Transverse colon (tissue), 4 donors: ENCODE measurements around the gene PPIL3. TPM values are rescaled to one million over a fixed set of nuclear protein-coding genes. Genes with fewer than 3 reads are reported as not detected.
A peak's percentile ranks its signal among the peaks of the same experiment; 100 is the strongest.

ENCODE experiments used
- DNase-seq: peaks from one replicate; pipeline ENCODE4 v3.0.0-alpha.2; 2019
- H3K27ac ChIP-seq, 4 donors: fragments of 200-600 bp; sonication (generic); 2 replicates each; pipeline ENCODE4 v1.5.1; 2016 to 2018; ENCODE audit warnings: inconsistent platforms in 4 of 4
- H3K27me3 ChIP-seq: fragments of 200-600 bp; sonication (generic); 2 replicates; pipeline ENCODE4 v1.5.1; 2017; ENCODE audit warnings: inconsistent platforms
- H3K36me3 ChIP-seq, 4 donors: fragments of 200-600 bp; sonication (generic); 2 replicates each; pipeline ENCODE4 v1.5.1; 2017 to 2019; ENCODE audit warnings: inconsistent platforms in 4 of 4
- H3K4me1 ChIP-seq, 4 donors: fragments of 200-600 bp; sonication (generic); 2 replicates each; pipeline ENCODE4 v1.5.1; 2017 to 2020; ENCODE audit warnings: inconsistent platforms in 4 of 4
- H3K4me3 ChIP-seq, 4 donors: fragments of 200-600 bp; sonication (generic); 1 replicate in 1 of 4; 2 replicates in 3 of 4; pipeline versions ENCODE4 v1.5.1 to v1.6.1; 2017 to 2019; ENCODE audit warnings: inconsistent platforms in 4 of 4
- H3K9me3 ChIP-seq, 2 donors: fragments of 200-600 bp; sonication (generic); 2 replicates each; pipeline ENCODE4 v1.5.1; 2017 to 2019; ENCODE audit warnings: inconsistent platforms in 2 of 2
- EP300 ChIP-seq: sonication (generic); formaldehyde crosslinking; IDR thresholded peaks from one replicate; pipeline ENCODE4 v1.6.1; 2017; ENCODE audit warnings: antibody characterized with exemption, low read depth
- POLR2A ChIP-seq: fragments of 450-650 bp; IDR thresholded peaks from one replicate; pipeline ENCODE4 v1.6.1; 2016; ENCODE audit warnings: antibody characterized with exemption, mild to moderate bottlenecking, moderate library complexity
- POLR2AphosphoS5 ChIP-seq, 3 donors: sonication (generic); formaldehyde crosslinking; IDR thresholded peaks; one replicate each; pipeline ENCODE4 v1.6.1; 2016; ENCODE audit warnings: antibody characterized with exemption in 3 of 3
- WGBS, 2 donors: methylation state at CpG; one replicate each; pipeline ENCODE4 v1.1.5; 2018; ENCODE audit warnings: low coverage in 1 of 2; 5-methylcytosine and 5-hydroxymethylcytosine counted together
- in situ Hi-C, 4 donors: fragments of 200-750 bp; cut with MboI; loops; one replicate each; pipeline versions ENCODE4 v1.15.0 to v1.15.1; 2017; ENCODE audit warnings: low sequenced_read_pairs in 3 of 4, low pct_ligation_motif_present in 1 of 4, low pct_unique_long_range_greater_than_20kb in 1 of 4
- intact Hi-C: fragments of 100-400 bp; cut with DNase I; formaldehyde crosslinking; loops from one replicate; pipeline ENCODE4 v1.15.1; 2023; ENCODE audit warnings: low total_unique reads
- total RNA-seq, 4 donors: library from RNA; depleted of rRNA; stranded (reverse); fragments of >200 nt; gene quantifications; one replicate each; pipeline ENCODE4 v1.1.0, GENCODE V29; 2016
- TF ChIP-seq, protein P1 (sequence below), 5 experiments: fragments of 200-600 bp in 3 of 5; fragments of 450-650 bp in 2 of 5; sonication (generic) in 3 of 5; IDR thresholded peaks; 1 replicate in 2 of 5; 2 replicates in 3 of 5; pipeline ENCODE4 v1.5.1; 2016 to 2017; ENCODE audit warnings: antibody characterized with exemption in 5 of 5, inconsistent platforms in 3 of 5, mild to moderate bottlenecking in 2 of 5, moderate library complexity in 1 of 5

Gene PPIL3
- total RNA-seq, 4 donors from 2014 or later, result 16.8 to 18.4 (median 17.7) TPM

DNA sequence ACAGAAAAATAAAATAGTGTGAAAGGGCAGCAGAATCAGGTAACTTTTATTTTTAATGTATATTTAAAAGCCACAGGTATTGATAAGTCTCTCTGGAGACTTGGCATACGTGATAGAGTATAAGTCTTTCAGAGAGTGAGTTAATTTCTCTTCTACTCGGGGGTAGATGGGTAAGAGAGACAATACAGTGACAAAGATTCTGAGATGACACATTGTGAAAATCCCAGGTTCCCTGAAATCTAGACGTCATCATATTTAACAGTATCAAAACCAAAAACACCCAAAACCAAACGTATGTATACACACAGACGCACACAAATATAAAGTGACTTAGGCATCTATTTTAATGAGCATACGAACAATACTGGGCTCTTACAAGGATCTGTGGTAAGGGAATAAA lies 33.6 kb upstream of the PPIL3 start:
- WGBS, 2 donors, result 83 to 88% methylated on average over 3 to 6 of the region's 6 CpGs
- Histone ChIP-seq H3K27me3 (no peaks in the 10 kb centered on the region), H3K27ac (no peak overlapping the region), H3K4me3 (no peak overlapping the region), H3K9me3 (no peaks in the 10 kb centered on the region), H3K4me1 (no peaks in the 10 kb centered on the region), H3K36me3 (peaks cover 0 to 62% (median 31%) of the 10 kb centered on the region in 4 donors)
- in situ Hi-C loops, result loop anchor here in 3 of 4 donors (25.0 kb wide), 3 partner anchors 140 to 465 kb away; partner anchors contain the start of genes HYCC2 (in 2 of the 3) and NDUFB3 (in 2 of the 3)
- DNase-seq, result no peak
- intact Hi-C loops, result no loop called here
- no peak for TF ChIP-seq POLR2AphosphoS5 (IDR thresholded peaks at IDR 0.05)
- no peak for TF ChIP-seq POLR2A
- TF ChIP-seq, protein P1, sequence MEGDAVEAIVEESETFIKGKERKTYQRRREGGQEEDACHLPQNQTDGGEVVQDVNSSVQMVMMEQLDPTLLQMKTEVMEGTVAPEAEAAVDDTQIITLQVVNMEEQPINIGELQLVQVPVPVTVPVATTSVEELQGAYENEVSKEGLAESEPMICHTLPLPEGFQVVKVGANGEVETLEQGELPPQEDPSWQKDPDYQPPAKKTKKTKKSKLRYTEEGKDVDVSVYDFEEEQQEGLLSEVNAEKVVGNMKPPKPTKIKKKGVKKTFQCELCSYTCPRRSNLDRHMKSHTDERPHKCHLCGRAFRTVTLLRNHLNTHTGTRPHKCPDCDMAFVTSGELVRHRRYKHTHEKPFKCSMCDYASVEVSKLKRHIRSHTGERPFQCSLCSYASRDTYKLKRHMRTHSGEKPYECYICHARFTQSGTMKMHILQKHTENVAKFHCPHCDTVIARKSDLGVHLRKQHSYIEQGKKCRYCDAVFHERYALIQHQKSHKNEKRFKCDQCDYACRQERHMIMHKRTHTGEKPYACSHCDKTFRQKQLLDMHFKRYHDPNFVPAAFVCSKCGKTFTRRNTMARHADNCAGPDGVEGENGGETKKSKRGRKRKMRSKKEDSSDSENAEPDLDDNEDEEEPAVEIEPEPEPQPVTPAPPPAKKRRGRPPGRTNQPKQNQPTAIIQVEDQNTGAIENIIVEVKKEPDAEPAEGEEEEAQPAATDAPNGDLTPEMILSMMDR (IDR thresholded peaks at IDR 0.05), result no peak
- no peak for TF ChIP-seq EP300

DNA sequence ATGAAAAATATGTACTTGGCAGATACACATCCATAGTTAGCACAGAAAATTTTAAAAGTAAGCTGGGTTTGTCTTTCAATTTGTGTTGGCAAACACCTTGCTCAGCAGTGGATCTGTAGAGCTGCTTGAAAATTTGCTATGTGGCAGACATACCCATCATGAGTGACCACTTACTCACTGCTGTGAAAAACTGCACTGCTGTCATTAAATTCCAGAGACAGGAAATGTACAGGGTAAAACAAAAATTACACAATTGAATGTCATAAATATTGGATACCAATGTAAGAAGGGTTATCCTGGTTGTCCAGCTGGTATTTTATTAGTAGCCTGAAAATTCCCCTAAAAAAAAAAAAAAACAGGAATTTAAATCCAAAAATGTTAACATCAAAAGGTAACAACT lies 24.8 kb upstream of the PPIL3 start:
- in situ Hi-C loops (loop anchor here in 3 of 4 donors (5.0 to 25.0 kb wide), 4 partner anchors 149 to 474 kb away; partner anchors contain the start of genes HYCC2 (in 2 of the 3) and NDUFB3 (in 2 of the 3)), intact Hi-C loops (no loop called here)
- TF ChIP-seq POLR2A, result no peak
- TF ChIP-seq, protein P1 (IDR thresholded peaks at IDR 0.05), result no peak
- TF ChIP-seq POLR2AphosphoS5 (IDR thresholded peaks at IDR 0.05), result no peak
- no peak for TF ChIP-seq EP300
- H3K4me1 ChIP-seq, result no peaks in the 10 kb centered on the region
- H3K27me3 ChIP-seq, result no peaks in the 10 kb centered on the region
- DNase-seq, result no peak
- no peak overlapping the region for H3K27ac ChIP-seq
- no peak overlapping the region for H3K4me3 ChIP-seq
- H3K9me3 ChIP-seq, result no peaks in the 10 kb centered on the region
- H3K36me3 ChIP-seq, result peaks cover 0 to 63% (median 29%) of the 10 kb centered on the region in 4 donors

DNA sequence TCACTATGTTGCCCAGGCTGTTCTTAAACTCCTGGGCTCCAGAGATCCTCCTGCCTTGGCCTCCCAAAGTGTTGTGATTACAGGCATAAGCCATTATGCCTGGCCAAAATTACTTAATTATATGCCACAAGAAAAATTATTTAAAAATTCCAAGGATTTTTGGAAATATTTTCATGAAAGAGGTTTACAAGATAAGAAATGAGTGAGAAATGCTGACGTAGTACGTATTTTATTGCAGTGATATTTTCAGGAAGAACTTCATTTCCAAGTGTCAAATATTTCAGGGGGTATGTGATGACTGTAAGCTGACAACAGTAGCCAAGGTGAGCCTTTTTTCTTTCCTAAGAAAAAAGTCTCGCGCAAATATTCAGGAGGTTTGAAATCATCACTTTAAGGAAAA lies 21.1 kb upstream of the PPIL3 start:
- TF ChIP-seq POLR2AphosphoS5 (IDR thresholded peaks at IDR 0.05) (no peak), EP300 (no peak), POLR2A (no peak)
- TF ChIP-seq, protein P1 (IDR thresholded peaks at IDR 0.05), result no peak
- DNase-seq, result no peak
- intact Hi-C loops (loop anchor here (10.0 kb wide), 1 partner anchor 265 kb away; no protein-coding TSS in a partner anchor), in situ Hi-C loops (loop anchor here (5.0 to 25.0 kb wide), 6 partner anchors 152 to 477 kb away; partner anchors contain the start of genes HYCC2 (in 4 of the 4) and NDUFB3 (in 4 of the 4))
- no peaks in the 10 kb centered on the region for H3K9me3 ChIP-seq
- no peak overlapping the region for H3K27ac ChIP-seq
- WGBS, 2 donors, result 89 to 96% methylated on average over 4 of the region's 4 CpGs
- H3K27me3 ChIP-seq, result no peaks in the 10 kb centered on the region
- H3K4me1 ChIP-seq, result no peaks in the 10 kb centered on the region
- H3K4me3 ChIP-seq, result no peak overlapping the region
- H3K36me3 ChIP-seq, result peaks cover 0 to 48% (median 18%) of the 10 kb centered on the region in 4 donors

DNA sequence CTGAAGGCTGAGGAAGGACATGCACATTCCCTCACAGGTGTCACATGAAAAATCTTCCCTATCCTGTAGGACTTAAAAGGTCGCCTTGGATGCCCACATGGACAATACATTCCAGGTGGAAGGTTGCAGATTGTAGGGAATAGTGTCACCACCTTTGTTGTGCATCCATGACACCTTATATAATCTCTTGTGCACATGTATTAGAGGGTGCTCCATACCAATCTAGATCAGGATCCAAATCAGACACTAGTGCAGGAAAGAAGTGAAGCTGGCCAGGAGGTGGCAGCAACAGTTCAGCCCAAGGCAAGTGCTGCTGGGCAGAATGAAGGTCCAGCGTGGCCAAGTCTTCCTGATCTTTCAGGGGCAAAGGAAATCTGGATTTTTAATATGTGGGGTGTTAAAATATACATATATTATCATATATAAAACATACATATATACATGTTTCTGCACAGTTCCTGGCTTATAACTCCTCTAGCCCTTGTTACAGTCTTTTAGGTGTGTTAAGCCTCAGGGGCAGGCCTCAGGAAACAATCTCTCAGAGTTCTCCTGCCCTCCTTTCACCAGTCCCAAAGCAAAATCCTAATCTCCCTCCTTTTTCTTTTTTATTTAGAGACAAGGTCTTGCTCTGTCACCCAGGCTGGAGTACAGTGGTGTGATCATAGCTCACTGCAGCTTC lies 16.9 kb upstream of the PPIL3 start:
- H3K36me3 ChIP-seq, result peaks cover 0 to 27% (median 13%) of the 10 kb centered on the region in 4 donors

More for the DNA sequence above, 16.9 kb upstream of the PPIL3 start:
- Histone ChIP-seq H3K27me3 (no peaks in the 10 kb centered on the region), H3K9me3 (no peaks in the 10 kb centered on the region), H3K4me1 (no peaks in the 10 kb centered on the region), H3K27ac (no peak overlapping the region), H3K4me3 (no peak overlapping the region)
- DNase-seq, result peak; percentile 82
- 0 to 45% methylated on average over 1 to 2 of the region's 2 CpGs for WGBS, 2 donors
- intact Hi-C loops, result loop anchor here (10.0 kb wide), 1 partner anchor 269 kb away; no protein-coding TSS in a partner anchor
- in situ Hi-C loops, result loop anchor here (10.0 to 25.0 kb wide), 5 partner anchors 157 to 482 kb away; partner anchors contain the start of genes HYCC2 (in 4 of the 4) and NDUFB3 (in 4 of the 4)
- TF ChIP-seq, protein P1 (IDR thresholded peaks at IDR 0.05), result peak; percentile 45 to 68 (median 60)
- TF ChIP-seq EP300, result no peak
